T47D (cell line): ENCODE measurements around the gene ERCC5.

Experiments
- DNase-seq, 2 experiments: peaks; one replicate each; pipeline versions ENCODE4 v3.0.0 to v3.0.0-alpha.2; 2011 to 2012; ENCODE audit warnings: low read depth in 1 of 2, low spot score in 1 of 2
- JUND ChIP-seq: IDR thresholded peaks from 2 replicates; pipeline ENCODE4 v1.6.1; 2012; ENCODE audit warnings: low read depth
- in situ Hi-C: cut with HindIII; loops from 2 replicates; pipeline ENCODE4 v1.10.0; 2016; ENCODE audit warnings: low sequenced_read_pairs, low pct_unique_long_range_greater_than_20kb

The ERCC5 gene

GRCh38 chr13:102904408-102904862, 58.6 kb downstream of the ERCC5 start:
- no peak for DNase-seq
- TF ChIP-seq JUND, result no peak
- in situ Hi-C loops, result no loop called here

GRCh38 chr13:102905905-102906771, 60.3 kb downstream of the ERCC5 start:
- TF ChIP-seq JUND, result no peak
- in situ Hi-C loops, result no loop called here

GRCh38 chr13:102907016-102907756, 61.4 kb downstream of the ERCC5 start:
- no peak for DNase-seq
- in situ Hi-C loops, result no loop called here

More at GRCh38 chr13:102905905-102906771, 60.3 kb downstream of the ERCC5 start:
- no peak for DNase-seq

GRCh38 chr13:102907886-102908515, 62.2 kb downstream of the ERCC5 start:
- in situ Hi-C loops, result no loop called here
- DNase-seq, result no peak
- no peak for TF ChIP-seq JUND

More at GRCh38 chr13:102907016-102907756, 61.4 kb downstream of the ERCC5 start:
- TF ChIP-seq JUND, result no peak

GRCh38 chr13:102909971-102910370, 64.1 kb downstream of the ERCC5 start:
- TF ChIP-seq JUND, result no peak
- no peak for DNase-seq
- in situ Hi-C loops, result no loop called here

- in situ Hi-C loops, result no loop called here
- TF ChIP-seq JUND, result no peak
- DNase-seq, result no peak
Measured at GRCh38 chr13:102911336-102911735, 65.5 kb downstream of the ERCC5 start.

GRCh38 chr13:102912599-102912998, 66.8 kb downstream of the ERCC5 start:
- in situ Hi-C loops, result no loop called here
- peak in 1 of 2 experiments; percentile 26 for DNase-seq
- TF ChIP-seq JUND, result no peak

- peak in 1 of 2 experiments; percentile 50 for DNase-seq
- in situ Hi-C loops, result no loop called here
- TF ChIP-seq JUND, result no peak
Measured at GRCh38 chr13:102913914-102914313, 68.1 kb downstream of the ERCC5 start.

GRCh38 chr13:102914339-102914930, 68.6 kb downstream of the ERCC5 start:
- in situ Hi-C loops, result no loop called here
- no peak for TF ChIP-seq JUND
- DNase-seq, result peak in 1 of 2 experiments; percentile 49

GRCh38 chr13:102915393-102915930, 69.6 kb downstream of the ERCC5 start:
- no peak for TF ChIP-seq JUND
- in situ Hi-C loops, result no loop called here
- DNase-seq, result no peak

GRCh38 chr13:102917019-102917418, 71.2 kb downstream of the ERCC5 start:
- no peak for TF ChIP-seq JUND
- no peak for DNase-seq
- in situ Hi-C loops, result no loop called here

GRCh38 chr13:102922184-102922583, 76.4 kb downstream of the ERCC5 start:
- in situ Hi-C loops, result no loop called here
- TF ChIP-seq JUND, result no peak
- no peak for DNase-seq
